ENCODE results near the gene LINC01488. TPM values are rescaled to one million over a fixed set of nuclear protein-coding genes. Genes with fewer than 3 reads are reported as not detected.
A peak's percentile ranks its signal among the peaks of the same experiment; 100 is the strongest.

LINC01488 gene
- total and polyA plus RNA-seq, 2 of the 13 experiments (the other 11 are each of a cell fraction or from before 2014, with no cell fraction given), result 0.26 to 0.58 TPM

DNA sequence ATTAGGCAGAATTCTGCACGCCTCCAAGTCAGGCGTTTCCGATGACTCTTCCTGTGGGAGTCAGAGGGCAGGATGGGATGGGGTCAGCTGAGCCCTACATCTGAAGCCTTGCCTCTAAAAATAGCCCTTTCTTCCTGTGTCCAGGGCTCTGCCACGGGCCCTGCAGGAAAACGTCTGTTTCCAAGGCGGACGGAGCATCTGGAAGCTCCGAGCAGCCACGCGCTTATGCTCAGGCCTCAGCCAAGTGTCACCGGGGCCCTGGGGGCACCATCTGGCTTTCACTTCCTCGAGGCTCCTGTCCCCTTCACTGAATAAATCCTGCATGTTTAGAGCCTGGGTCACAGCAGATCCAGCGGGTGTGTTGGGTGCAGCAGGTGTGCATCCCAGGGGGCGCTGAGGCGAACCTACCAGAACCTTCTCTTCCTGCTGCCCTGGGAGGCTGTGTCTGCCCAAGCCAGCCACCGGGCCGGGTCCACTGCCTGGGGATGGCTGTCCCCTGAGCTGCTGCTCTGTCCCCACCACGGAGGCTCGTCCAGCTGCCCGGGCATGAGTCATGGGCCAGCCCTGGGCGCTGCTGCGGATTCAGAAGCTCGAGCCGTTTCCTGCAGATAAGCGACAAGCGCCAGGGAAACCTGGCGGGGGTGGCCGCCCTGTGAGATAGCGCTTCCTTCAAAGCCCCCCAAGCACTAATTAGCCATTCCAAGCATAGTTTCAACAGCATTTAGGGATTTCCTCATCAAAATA lies 32.0 kb upstream of the LINC01488 start (continued):
- TF ChIP-seq NCOA2 (CRISPR knock-in tag; IDR thresholded peaks at IDR 0.05), result peak; percentile 29; the same call in 1 of the 2 replicates
- no peak for TF ChIP-seq LCORL (IDR thresholded peaks at IDR 0.05)
- TF ChIP-seq LCORL (CRISPR knock-in tag; IDR thresholded peaks at IDR 0.05), result no peak
- no peak for TF ChIP-seq DMAP1 (CRISPR knock-in tag; IDR thresholded peaks at IDR 0.05)
- no peak for TF ChIP-seq ZNF33A (CRISPR knock-in tag; IDR thresholded peaks at IDR 0.05; ENCODE audit: borderline replicate concordance)
- no peak for TF ChIP-seq ZNF800 (CRISPR knock-in tag; IDR thresholded peaks at IDR 0.05)
- TF ChIP-seq EP300 (IDR thresholded peaks at IDR 0.05; ENCODE audit: low read depth in 2 of 2, low read length in 2 of 2), result no peak
- peak; percentile 46; the same call in 1 of the 2 replicates for TF ChIP-seq EP300 (CRISPR knock-in tag; IDR thresholded peaks at IDR 0.05; ENCODE audit: borderline replicate concordance)
- no peak for TF ChIP-seq ZNF3 (CRISPR knock-in tag; IDR thresholded peaks at IDR 0.05)
- TF ChIP-seq NPAS2 (CRISPR knock-in tag; IDR thresholded peaks at IDR 0.05; ENCODE audit: borderline replicate concordance), result no peak
- TF ChIP-seq ZBTB26 (CRISPR knock-in tag; IDR thresholded peaks at IDR 0.05; ENCODE audit: borderline replicate concordance), result no peak
- TF ChIP-seq KDM6A (CRISPR knock-in tag; IDR thresholded peaks at IDR 0.05; ENCODE audit: low read depth), result no peak
- TF ChIP-seq AGO2 (optimal IDR thresholded peaks at IDR 0.05; ENCODE audit: low read depth, low read length), result no peak
- no peak for TF ChIP-seq ZSCAN30 (CRISPR knock-in tag; IDR thresholded peaks at IDR 0.05)
- peak; percentile 90 for TF ChIP-seq FOSL2 (CRISPR knock-in tag; IDR thresholded peaks at IDR 0.05)
- 0 out of 2 replicates have a peak, but pooled peaks have one; percentile 20 for TF ChIP-seq RARA (CRISPR knock-in tag; IDR thresholded peaks at IDR 0.05)
- TF ChIP-seq, protein P1, sequence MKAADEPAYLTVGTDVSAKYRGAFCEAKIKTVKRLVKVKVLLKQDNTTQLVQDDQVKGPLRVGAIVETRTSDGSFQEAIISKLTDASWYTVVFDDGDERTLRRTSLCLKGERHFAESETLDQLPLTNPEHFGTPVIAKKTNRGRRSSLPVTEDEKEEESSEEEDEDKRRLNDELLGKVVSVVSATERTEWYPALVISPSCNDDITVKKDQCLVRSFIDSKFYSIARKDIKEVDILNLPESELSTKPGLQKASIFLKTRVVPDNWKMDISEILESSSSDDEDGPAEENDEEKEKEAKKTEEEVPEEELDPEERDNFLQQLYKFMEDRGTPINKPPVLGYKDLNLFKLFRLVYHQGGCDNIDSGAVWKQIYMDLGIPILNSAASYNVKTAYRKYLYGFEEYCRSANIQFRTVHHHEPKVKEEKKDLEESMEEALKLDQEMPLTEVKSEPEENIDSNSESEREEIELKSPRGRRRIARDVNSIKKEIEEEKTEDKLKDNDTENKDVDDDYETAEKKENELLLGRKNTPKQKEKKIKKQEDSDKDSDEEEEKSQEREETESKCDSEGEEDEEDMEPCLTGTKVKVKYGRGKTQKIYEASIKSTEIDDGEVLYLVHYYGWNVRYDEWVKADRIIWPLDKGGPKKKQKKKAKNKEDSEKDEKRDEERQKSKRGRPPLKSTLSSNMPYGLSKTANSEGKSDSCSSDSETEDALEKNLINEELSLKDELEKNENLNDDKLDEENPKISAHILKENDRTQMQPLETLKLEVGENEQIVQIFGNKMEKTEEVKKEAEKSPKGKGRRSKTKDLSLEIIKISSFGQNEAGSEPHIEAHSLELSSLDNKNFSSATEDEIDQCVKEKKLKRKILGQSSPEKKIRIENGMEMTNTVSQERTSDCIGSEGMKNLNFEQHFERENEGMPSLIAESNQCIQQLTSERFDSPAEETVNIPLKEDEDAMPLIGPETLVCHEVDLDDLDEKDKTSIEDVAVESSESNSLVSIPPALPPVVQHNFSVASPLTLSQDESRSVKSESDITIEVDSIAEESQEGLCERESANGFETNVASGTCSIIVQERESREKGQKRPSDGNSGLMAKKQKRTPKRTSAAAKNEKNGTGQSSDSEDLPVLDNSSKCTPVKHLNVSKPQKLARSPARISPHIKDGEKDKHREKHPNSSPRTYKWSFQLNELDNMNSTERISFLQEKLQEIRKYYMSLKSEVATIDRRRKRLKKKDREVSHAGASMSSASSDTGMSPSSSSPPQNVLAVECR (CRISPR knock-in tag; IDR thresholded peaks at IDR 0.05; ENCODE audit: borderline replicate concordance), result no peak
- no peak for TF ChIP-seq ZSCAN31 (CRISPR knock-in tag; IDR thresholded peaks at IDR 0.05; ENCODE audit: low read depth)
- no peak for TF ChIP-seq BCL3 (CRISPR knock-in tag; IDR thresholded peaks at IDR 0.05)
- 0 out of 2 replicates have a peak, but pooled peaks have one; percentile 10 for TF ChIP-seq ELF3 (CRISPR knock-in tag; IDR thresholded peaks at IDR 0.05)
- TF ChIP-seq, protein P2, sequence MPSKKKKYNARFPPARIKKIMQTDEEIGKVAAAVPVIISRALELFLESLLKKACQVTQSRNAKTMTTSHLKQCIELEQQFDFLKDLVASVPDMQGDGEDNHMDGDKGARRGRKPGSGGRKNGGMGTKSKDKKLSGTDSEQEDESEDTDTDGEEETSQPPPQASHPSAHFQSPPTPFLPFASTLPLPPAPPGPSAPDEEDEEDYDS (CRISPR knock-in tag; IDR thresholded peaks at IDR 0.05), result no peak
- TF ChIP-seq HNRNPK (IDR thresholded peaks at IDR 0.05; ENCODE audit: low read depth, low read length, poor library complexity, severe bottlenecking), result no peak
